ENCODE data around the gene TNRC6B. TPM values are rescaled to one million over a fixed set of nuclear protein-coding genes. Genes with fewer than 3 reads are reported as not detected.

Gene TNRC6B
- total RNA-seq, 2 donors from 2014 or later, result 43.6 to 52.7 TPM

- DNase-seq (ENCODE audit: low spot score) (no peak), ATAC-seq (no peak)
- peak overlapping the region; percentile 44 for H3K4me3 Mint-ChIP-seq
- H3K4me1 Mint-ChIP-seq (ENCODE audit: low read depth in 2 of 2), result peaks cover 57 to 59% of the 10 kb centered on the region in 2 donors
- no peaks in the 10 kb centered on the region for H3K27me3 Mint-ChIP-seq
- H3K36me3 Mint-ChIP-seq, result no peaks in the 10 kb centered on the region
- no peak overlapping the region for H3K27ac Mint-ChIP-seq
- H3K9me3 Mint-ChIP-seq, result no peaks in the 10 kb centered on the region
Measured at GRCh38 chr22:40243891-40244290, 66.2 kb downstream of the TNRC6B start.

- Mint-ChIP-seq H3K4me1 (ENCODE audit: low read depth in 2 of 2) (peaks cover 54 to 55% of the 10 kb centered on the region in 2 donors), H3K36me3 (no peaks in the 10 kb centered on the region), H3K4me3 (no peak overlapping the region), H3K27me3 (no peaks in the 10 kb centered on the region), H3K9me3 (no peaks in the 10 kb centered on the region), H3K27ac (no peak overlapping the region)
- DNase-seq (ENCODE audit: low spot score) (no peak), ATAC-seq (no peak)
Measured at GRCh38 chr22:40244586-40244985, 66.9 kb downstream of the TNRC6B start.

- H3K27ac Mint-ChIP-seq, result peak overlapping the region; percentile 31 to 66
Measured at GRCh38 chr22:40247976-40248375, 70.3 kb downstream of the TNRC6B start.

GRCh38 chr22:40249286-40249685, 71.6 kb downstream of the TNRC6B start:
- Mint-ChIP-seq H3K4me1 (ENCODE audit: low read depth in 2 of 2) (peaks cover 34 to 40% of the 10 kb centered on the region in 2 donors), H3K27ac (no peak overlapping the region), H3K27me3 (no peaks in the 10 kb centered on the region), H3K36me3 (no peaks in the 10 kb centered on the region), H3K4me3 (no peak overlapping the region), H3K9me3 (no peaks in the 10 kb centered on the region)
- ATAC-seq (no peak), DNase-seq (ENCODE audit: low spot score) (no peak)

More at GRCh38 chr22:40247976-40248375, 70.3 kb downstream of the TNRC6B start:
- Mint-ChIP-seq H3K36me3 (no peaks in the 10 kb centered on the region), H3K4me3 (peak overlapping the region; percentile 60), H3K9me3 (no peaks in the 10 kb centered on the region), H3K27me3 (no peaks in the 10 kb centered on the region), H3K4me1 (ENCODE audit: low read depth in 2 of 2) (peaks cover 37 to 45% of the 10 kb centered on the region in 2 donors)
- DNase-seq (ENCODE audit: low spot score) (peak; percentile 74), ATAC-seq (peak; percentile 92 to 95)

- Mint-ChIP-seq H3K27me3 (no peaks in the 10 kb centered on the region), H3K9me3 (no peaks in the 10 kb centered on the region), H3K4me1 (ENCODE audit: low read depth in 2 of 2) (peaks cover 29 to 35% of the 10 kb centered on the region in 2 donors), H3K4me3 (no peak overlapping the region), H3K27ac (no peak overlapping the region), H3K36me3 (no peaks in the 10 kb centered on the region)
- DNase-seq (ENCODE audit: low spot score), result no peak
- peak in 1 of 2 donors; percentile 64 for ATAC-seq
Measured at GRCh38 chr22:40250608-40251007, 72.9 kb downstream of the TNRC6B start.

GRCh38 chr22:40251106-40251505, 73.4 kb downstream of the TNRC6B start:
- ATAC-seq, result no peak
- no peak for DNase-seq (ENCODE audit: low spot score)
- no peak overlapping the region for H3K4me3 Mint-ChIP-seq
- H3K27me3 Mint-ChIP-seq, result no peaks in the 10 kb centered on the region
- no peaks in the 10 kb centered on the region for H3K9me3 Mint-ChIP-seq
- no peaks in the 10 kb centered on the region for H3K36me3 Mint-ChIP-seq
- H3K4me1 Mint-ChIP-seq (ENCODE audit: low read depth in 2 of 2), result peaks cover 26 to 39% of the 10 kb centered on the region in 2 donors
- H3K27ac Mint-ChIP-seq, result no peak overlapping the region

GRCh38 chr22:40252146-40252545, 74.4 kb downstream of the TNRC6B start:
- no peak for ATAC-seq
- Mint-ChIP-seq H3K36me3 (no peaks in the 10 kb centered on the region), H3K27ac (no peak overlapping the region), H3K4me3 (no peak overlapping the region), H3K4me1 (ENCODE audit: low read depth in 2 of 2) (peaks cover 29 to 48% of the 10 kb centered on the region in 2 donors), H3K9me3 (no peaks in the 10 kb centered on the region), H3K27me3 (no peaks in the 10 kb centered on the region)
- DNase-seq (ENCODE audit: low spot score), result no peak

- Mint-ChIP-seq H3K4me3 (no peak overlapping the region), H3K36me3 (no peaks in the 10 kb centered on the region), H3K27ac (peak overlapping the region in 1 of 2 donors; percentile 38), H3K9me3 (no peaks in the 10 kb centered on the region), H3K4me1 (ENCODE audit: low read depth in 2 of 2) (peaks cover 30 to 35% of the 10 kb centered on the region in 2 donors), H3K27me3 (no peaks in the 10 kb centered on the region)
- no peak for ATAC-seq
- DNase-seq (ENCODE audit: low spot score), result no peak
Measured at GRCh38 chr22:40256516-40256915, 78.8 kb downstream of the TNRC6B start.

GRCh38 chr22:40258017-40258416, 80.3 kb downstream of the TNRC6B start:
- peaks cover 30 to 32% of the 10 kb centered on the region in 2 donors for H3K4me1 Mint-ChIP-seq (ENCODE audit: low read depth in 2 of 2)

GRCh38 chr22:40258501-40258915, 80.8 kb downstream of the TNRC6B start:
- Mint-ChIP-seq H3K27ac (peak overlapping the region in 1 of 2 donors; percentile 12), H3K4me3 (no peak overlapping the region), H3K36me3 (no peaks in the 10 kb centered on the region), H3K27me3 (no peaks in the 10 kb centered on the region), H3K9me3 (no peaks in the 10 kb centered on the region), H3K4me1 (ENCODE audit: low read depth in 2 of 2) (peaks cover 31 to 32% of the 10 kb centered on the region in 2 donors)
- ATAC-seq, result peak in 1 of 2 donors; percentile 52
- DNase-seq (ENCODE audit: low spot score), result no peak

More at GRCh38 chr22:40258017-40258416, 80.3 kb downstream of the TNRC6B start:
- no peak overlapping the region for H3K4me3 Mint-ChIP-seq
- ATAC-seq (no peak), DNase-seq (ENCODE audit: low spot score) (no peak)
- no peaks in the 10 kb centered on the region for H3K36me3 Mint-ChIP-seq
- no peaks in the 10 kb centered on the region for H3K9me3 Mint-ChIP-seq
- peak overlapping the region in 1 of 2 donors; percentile 12 for H3K27ac Mint-ChIP-seq
- no peaks in the 10 kb centered on the region for H3K27me3 Mint-ChIP-seq

- peaks cover 23% of the 10 kb centered on the region for H3K36me3 Mint-ChIP-seq
- H3K27me3 Mint-ChIP-seq, result no peaks in the 10 kb centered on the region
- H3K4me1 Mint-ChIP-seq (ENCODE audit: low read depth in 2 of 2), result peaks cover 48 to 50% of the 10 kb centered on the region in 2 donors
- no peak overlapping the region for H3K4me3 Mint-ChIP-seq
- H3K27ac Mint-ChIP-seq, result no peak overlapping the region
- peaks cover 6% of the 10 kb centered on the region for H3K9me3 Mint-ChIP-seq
- DNase-seq (ENCODE audit: low spot score) (no peak), ATAC-seq (no peak)
Measured at GRCh38 chr22:40261783-40262182, 84.1 kb downstream of the TNRC6B start.

- ATAC-seq (no peak), DNase-seq (ENCODE audit: low spot score) (no peak)
- Mint-ChIP-seq H3K4me3 (no peak overlapping the region), H3K27ac (no peak overlapping the region), H3K36me3 (peaks cover 23% of the 10 kb centered on the region), H3K27me3 (no peaks in the 10 kb centered on the region), H3K4me1 (ENCODE audit: low read depth in 2 of 2) (peaks cover 40 to 44% of the 10 kb centered on the region in 2 donors), H3K9me3 (peaks cover 6% of the 10 kb centered on the region)
Measured at GRCh38 chr22:40263191-40263590, 85.5 kb downstream of the TNRC6B start.

GRCh38 chr22:40265783-40266182, 88.1 kb downstream of the TNRC6B start:
- Mint-ChIP-seq H3K4me3 (no peak overlapping the region), H3K27me3 (no peaks in the 10 kb centered on the region), H3K9me3 (peaks cover 6% of the 10 kb centered on the region), H3K4me1 (ENCODE audit: low read depth in 2 of 2) (peaks cover 28 to 31% of the 10 kb centered on the region in 2 donors), H3K27ac (peak overlapping the region; percentile 33 to 34), H3K36me3 (peaks cover 23% of the 10 kb centered on the region)
- ATAC-seq, result peak; percentile 28 to 74
- DNase-seq (ENCODE audit: low spot score), result no peak

- H3K4me1 Mint-ChIP-seq (ENCODE audit: low read depth in 2 of 2), result peaks cover 13 to 15% of the 10 kb centered on the region in 2 donors
- DNase-seq (ENCODE audit: low spot score) (no peak), ATAC-seq (no peak)
- no peak overlapping the region for H3K4me3 Mint-ChIP-seq
- no peaks in the 10 kb centered on the region for H3K27me3 Mint-ChIP-seq
- no peak overlapping the region for H3K27ac Mint-ChIP-seq
- H3K9me3 Mint-ChIP-seq, result peaks cover 4% of the 10 kb centered on the region
- H3K36me3 Mint-ChIP-seq, result peaks cover 14% of the 10 kb centered on the region
Measured at GRCh38 chr22:40270031-40270430, 92.3 kb downstream of the TNRC6B start.
